ENCODE measurements around the gene GTF2H3.
"Not testable (repeated sequence)": the region's sequence is repeated elsewhere in the genome, so short reads cannot be mapped to it uniquely, and the experiment has no call there.

The GTF2H3 gene
- total RNA-seq = 30.5 to 74.9 (median 52.9) reads per million in 17 experiments

DNA sequence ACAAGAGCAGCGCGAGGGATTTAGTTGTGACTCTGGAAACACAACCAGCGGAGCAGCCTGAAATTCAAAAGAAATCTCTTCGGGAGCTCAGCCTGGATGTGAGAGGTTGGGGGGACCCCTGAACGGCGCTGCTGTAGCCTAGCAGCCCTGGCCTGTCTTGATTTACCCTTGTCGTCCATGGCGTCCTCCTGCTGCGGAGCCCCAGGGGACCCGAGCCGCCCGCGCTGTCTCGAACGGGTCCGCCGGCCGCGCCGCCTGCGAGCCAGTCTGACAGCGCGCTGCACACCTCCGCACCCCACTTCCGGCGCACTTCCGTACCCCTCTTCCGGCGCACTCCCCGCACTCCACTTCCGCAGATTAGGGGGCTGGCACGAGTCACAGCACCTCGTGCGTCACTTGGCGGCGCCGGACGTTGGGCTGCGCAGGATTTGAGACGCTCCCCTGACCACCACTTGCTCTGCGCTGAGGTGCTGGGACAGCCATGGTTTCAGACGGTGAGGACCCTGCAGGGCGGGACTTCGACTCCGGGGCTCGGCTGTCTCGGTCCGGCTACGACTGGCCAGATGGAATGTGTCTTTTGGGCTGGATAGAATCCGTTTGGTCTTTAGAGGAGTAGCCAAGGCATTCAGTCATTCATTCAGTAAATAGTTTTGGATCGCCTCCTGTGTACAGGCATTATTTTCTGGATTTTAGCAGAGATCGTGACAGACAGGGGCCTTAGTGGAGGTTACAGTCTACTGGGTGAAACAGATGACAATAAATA lies at the start of gene GTF2H3, which contains the start of gene EIF2B1:
GTF2H3 (plus strand) TSS at position 451 of the 763 bp plus-strand sequence; CDS start at position 482, 31 bp downstream.
EIF2B1 (minus strand) TSS at position 308 of the 763 bp plus-strand sequence; CDS start at position 179, 129 bp downstream.
- DNase-seq = peak; percentile 97 to 98 (median 98)

DNA sequence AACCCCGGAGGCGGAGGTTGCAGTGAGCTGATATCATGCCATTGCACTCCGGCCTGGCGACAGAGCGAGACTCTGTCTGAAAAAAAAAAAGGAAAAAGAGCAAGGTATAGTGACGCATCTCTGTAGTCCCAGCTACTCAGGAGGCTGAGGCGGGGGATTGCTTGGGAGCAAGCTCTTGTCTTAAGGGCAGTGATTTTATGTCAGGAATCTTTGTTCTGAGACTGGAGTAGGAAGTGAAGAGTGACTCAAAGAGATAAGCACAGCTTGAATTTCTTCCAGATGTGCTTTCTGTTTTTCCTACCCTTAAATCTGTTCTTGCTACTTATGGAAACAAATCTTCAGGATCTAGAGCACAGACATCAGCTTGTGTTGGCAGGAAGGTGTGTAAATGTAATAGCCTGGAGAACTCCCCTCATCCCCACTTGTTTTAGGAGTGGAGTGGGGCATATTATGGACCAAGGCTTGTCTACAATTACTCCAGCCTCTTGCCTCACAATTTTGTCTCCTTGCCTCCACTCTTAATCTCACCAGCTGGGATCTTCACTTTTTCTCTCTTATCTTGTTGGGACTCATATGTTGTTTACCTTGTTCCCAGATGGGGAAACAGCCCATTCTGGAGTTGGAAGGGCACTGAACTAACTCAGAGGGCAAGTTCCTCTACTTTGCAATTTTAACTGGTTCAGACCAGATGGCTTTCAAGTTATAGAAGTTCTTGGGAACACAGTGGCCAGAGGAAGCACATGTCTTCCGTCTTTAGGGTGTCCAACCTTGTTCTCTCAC lies 41.7 kb upstream of the GTF2H3 start:
- DNase-seq = no peak

DNA sequence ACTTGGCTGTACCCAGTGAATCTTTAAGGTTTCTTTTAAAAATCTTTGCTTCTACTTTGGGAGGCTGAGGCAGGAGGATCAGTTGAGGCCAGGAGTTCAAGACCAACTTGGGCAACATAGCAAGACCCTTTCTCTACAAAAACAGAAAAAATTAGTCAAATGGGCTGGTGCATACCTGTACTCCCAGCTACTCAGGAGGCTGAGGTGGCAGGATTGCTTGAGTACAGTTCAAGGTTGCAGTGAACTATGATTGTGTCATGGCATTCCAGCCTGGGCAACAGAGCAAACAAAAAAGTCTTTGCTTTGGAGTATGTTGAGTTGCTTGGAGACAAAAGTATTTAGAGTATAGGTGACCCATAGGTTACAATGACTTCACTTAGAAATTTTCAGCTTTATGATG lies 37.9 kb upstream of the GTF2H3 start:
- no peak for DNase-seq

DNA sequence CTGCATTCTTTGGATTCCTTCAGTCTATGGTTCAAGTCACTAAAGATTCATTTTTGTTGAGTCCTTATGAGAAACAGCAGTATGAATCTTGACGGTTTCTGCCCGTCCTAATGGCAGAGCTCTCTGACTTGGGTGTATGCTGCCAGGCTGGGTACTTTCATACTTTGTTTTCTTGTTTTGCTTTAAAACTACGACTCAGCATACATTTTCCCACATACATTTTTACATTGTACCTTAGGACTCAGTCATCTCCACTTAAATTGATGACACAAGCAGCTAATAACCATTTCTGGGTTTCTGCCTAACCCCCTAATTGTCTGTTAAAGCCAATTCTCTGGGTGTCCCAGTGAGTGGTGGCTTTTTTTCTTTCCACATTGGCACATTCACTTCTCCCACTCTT lies 36.5 kb upstream of the GTF2H3 start:
- DNase-seq = no peak

DNA sequence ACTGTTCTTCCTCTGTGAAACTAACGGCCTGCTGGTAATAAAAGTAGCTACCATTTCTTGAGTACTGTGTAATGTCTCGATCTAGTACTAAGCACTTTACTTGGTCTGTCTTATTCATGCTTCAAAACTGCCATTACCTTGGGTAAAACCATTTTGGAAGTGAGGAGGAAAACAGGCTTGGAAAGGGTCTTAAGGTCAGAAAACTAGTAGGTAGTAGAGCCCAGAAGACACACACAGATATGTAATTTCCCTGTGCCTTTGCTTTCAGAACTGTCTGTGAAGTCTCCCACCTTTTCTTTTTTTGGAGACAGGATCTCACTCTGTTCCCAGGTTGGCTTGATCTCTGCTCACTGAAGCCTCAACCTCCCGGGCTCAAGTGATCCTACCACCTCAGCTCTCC lies 35.1 kb upstream of the GTF2H3 start:
- DNase-seq = no peak

DNA sequence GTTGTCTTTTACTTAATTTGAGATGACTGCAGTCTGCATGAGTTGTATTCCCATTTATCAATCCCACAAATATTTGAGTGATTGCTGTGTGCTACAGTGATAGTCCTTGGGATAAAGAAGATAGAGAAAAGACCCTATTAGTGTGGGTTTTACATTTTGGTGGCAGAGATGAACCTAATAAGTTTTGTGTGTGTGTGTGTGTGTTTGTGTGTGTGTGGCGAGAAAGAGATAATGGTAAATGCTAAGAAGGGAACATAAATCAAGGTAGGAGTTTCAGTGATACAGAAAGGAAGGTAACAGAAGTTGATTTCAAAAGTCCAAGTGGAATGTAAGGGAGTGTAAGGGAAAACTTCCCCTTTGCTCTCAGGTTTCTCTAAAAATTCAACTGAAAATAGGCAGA lies 34.3 kb upstream of the GTF2H3 start:
- DNase-seq = no peak

DNA sequence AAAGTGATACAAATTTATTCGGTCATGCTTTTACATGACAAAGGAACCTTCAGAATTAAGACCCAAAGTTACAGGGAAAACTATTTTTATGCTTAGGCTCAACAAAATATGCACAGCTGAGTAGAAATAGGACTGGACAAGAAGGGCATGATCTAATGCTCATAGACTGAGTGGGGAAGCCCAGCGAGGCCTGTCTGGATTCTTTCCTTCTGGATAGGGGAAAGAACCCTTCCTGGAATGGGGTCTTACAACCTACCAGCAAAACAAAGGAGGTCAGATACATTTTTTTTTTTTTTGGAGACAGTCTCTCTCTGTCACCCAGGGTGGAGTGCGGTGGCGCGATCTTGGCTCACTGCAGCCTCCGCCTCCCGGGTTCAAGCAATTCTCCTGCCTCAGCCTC lies 33.9 kb upstream of the GTF2H3 start:
- DNase-seq = no peak

DNA sequence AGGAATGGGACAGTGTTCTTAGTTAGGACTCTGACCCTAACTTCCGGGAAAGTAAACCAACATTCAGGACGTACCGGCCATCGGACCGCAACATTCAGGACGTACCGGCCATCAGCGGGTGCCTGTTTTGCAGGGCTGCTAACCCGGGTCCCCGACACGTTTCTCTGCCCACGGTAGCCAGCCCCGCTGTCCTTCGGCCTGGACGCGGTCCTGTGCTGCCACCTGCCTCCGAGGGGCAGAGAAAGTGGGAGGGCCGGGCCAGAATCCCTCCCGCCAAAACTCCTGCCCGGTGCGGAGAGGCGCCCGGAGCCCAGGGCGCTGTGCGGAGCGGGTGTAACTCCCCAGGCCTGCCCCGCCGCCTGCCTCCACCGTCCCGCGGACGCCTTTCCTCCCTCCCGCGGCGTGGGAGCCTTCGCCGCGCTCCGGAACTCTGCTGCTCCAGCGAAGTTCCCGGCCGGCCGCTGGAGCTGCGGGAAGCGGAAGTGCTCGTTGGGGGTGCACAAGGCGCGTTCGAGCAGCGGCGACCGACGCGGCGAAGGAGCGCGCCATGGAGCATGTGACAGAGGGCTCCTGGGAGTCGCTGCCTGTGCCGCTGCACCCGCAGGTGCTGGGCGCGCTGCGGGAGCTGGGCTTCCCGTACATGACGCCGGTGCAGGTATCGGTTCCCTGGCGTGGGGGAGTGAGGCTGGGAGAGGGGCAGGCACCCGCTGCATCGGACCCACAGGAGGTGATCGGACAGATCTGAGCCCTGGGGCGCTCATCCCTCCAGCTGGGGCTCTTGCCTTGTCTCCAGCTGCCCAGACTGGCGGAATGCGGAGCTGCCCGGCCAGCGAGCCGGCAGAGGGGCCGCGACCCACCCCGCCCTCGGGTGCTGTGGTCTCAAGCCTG lies 31.8 kb upstream of the GTF2H3 start, which contains the start of gene DDX55:
DDX55 (plus strand) TSS at position 498 of the 888 bp plus-strand sequence; CDS start at position 548, 50 bp downstream.
- DNase-seq = peak; percentile 93 to 96 (median 95)

DNA sequence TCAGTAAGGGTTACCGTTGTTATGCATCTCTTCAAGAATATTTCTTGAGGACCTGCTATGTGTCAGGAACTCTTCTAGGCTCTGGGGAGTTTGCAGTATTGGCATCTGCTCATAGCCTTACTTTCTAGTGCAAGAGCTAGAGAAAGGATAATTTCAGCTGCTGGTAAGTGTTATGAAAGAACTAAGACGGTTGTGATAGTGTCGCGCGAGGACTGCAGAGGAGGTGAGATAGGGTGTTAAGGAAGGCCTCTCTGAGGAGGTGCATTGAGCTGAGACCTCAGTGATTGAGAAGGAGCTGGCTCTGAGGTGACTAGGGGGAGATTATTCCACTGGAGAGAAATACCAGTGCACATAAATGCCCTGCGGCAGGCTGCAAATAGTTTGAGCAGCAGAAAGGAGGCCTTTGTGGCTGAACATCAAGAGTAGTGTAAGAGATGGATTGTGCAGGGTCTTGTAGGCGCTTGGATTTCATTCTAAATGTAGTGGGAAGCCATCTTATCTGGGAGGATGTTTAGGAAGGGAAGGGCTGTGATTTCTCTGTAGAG lies 30.9 kb upstream of the GTF2H3 start:
- DNase-seq = peak; percentile 17 to 67 (median 50)

DNA sequence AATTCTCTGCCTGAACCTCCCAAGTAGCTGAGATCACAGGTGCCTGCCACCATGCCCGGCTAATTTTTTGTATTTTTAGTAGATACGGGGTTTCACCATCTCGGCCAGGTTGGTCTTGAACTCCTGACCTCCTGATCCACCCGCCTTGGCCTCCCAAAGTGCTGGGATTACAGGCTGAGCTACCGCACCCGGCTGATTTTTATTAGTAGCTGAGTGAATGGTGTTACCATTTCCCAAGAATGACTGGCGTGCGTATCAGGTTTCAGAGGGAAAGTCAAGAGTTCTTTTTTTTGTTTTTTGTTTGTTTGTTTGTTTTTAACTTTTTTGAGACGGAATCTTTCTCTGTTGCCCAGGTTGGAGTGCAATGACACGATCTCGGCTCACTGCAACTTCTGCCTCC lies 30.1 kb upstream of the GTF2H3 start:
- DNase-seq = not testable (repeated sequence)

DNA sequence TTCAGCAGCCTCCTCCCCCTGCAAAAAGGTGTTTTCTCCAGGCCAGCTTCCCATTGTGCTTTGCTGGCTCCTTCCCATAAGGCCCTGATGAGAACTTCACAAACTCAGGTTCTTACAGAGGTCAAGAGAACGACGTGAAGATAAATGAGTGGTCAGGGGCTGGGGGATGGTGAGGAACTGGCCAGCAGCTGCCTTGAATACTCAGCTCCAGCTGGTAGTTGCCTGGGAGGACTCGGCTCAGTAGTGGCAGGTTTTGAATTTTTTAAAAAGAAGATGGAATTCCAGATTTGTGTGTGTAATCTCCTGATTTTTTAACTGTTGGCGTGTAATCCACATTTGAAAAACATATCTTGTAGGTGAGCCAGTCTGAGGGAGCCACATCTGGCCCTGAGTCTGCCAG lies 25.9 kb upstream of the GTF2H3 start:
- DNase-seq = no peak

DNA sequence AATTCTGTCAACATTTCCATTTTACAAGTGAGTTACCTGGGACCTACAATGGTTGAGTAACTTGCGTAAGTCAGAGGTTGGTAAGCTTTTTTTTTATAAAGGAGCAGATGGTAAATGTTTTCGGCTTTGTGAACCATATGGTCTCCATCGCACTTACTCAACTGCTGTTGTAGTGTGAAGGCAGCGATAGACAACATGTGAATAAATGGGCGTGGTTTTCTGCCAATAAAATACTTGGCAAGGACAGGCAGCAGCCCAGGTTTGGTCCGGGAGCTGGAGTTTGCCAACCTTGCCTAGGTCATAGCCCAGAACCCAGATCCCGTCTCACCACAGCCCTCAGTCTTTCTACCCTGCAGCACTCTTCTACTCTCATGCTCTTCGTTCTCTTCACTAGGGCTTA lies 25.4 kb upstream of the GTF2H3 start:
- DNase-seq = no peak

DNA sequence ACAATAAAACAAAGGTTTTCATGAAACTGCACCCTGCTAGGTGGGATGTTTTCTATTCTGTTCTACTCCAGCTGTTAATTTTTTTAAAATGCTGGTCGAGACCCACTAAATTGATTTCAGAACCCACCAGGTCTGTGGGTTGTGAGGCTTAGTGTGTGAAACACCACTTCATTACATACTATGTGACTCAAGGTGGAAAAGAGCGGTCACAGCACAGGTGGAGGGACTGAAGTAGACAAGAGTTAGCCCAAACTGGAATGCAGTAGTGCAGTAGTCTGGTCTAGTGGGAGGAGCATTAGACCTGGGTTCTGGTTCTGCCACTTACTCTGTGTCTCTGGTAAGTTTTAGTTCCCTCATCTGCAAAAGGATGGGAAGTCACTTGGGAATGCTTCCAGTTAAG lies 19.5 kb upstream of the GTF2H3 start:
- no peak for DNase-seq

DNA sequence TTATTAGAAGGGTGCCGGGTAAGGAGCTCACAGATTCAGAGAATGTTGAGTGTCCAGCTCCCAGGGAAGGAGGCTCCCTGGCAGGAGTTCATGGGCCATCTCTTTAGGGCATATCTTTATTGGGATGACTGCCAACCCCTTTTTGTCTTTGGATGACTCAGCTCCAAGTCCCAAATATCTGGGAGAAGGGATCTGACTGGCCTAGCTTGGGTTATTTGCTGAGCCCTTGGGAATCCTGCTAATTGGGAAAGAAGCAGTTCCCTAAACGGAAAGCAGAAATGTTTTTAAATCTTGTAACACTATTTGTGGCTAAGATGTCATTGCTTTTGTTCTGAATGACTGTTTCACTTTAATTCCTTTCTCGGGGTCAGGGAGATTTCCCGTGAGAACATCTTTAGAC lies 19.1 kb upstream of the GTF2H3 start:
- peak in 1 of 4 experiments; percentile 20 for DNase-seq

DNA sequence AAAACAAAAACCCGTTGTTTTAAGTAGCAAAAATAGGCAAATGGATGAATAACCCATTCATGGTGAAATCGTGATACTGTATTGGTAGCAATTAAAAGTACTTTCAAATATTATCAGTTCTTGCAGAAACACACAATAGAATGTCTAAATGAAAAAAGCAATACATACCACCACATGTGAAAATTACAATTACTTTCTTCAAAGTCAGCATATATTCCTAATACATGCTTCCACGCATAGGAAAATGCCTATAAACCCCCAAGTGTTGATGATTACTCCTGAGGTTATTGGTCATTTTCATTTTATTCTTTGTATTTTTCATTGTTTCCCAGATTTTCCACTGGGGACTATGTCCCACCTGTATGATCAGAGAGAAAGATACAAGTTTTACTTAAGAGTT lies 16.5 kb upstream of the GTF2H3 start:
- no peak for DNase-seq

DNA sequence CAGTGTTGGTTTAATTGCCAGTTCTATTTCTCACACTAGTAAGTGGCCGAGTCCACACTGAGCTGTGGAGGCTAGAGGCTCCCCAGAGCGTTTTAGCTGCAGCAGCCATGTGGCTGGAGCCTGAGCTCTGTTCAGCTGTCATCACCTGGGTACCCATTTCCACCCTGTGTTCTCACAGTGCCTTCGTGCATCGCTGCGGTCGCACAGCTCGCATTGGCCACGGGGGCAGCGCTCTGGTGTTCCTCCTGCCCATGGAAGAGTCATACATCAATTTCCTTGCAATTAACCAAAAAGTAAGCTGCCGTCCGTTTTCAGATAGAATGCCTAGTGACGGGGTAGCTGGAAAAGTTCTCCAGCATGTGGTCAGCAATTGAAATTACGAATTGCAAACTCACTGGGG lies 16.0 kb upstream of the GTF2H3 start:
- no peak for DNase-seq

DNA sequence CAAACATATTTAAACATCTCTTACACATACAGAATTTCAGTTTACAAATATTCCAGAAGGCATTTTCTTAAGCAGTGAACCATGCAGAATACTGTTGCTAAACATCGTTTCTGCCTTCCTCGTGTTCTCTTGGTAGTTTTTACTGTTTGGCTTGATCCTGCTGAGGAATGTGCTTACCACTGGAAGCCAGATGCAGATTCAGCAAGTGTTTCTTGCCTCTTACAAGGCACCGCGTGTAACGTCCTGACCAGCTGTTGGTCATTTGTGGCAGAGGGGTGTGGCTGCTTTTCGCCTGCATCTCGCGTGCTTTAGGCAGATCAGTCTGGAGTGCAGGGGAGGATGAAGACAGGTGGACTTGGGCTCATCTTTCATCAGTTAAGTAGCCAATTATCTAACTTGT lies 12.5 kb upstream of the GTF2H3 start:
- no peak for DNase-seq

DNA sequence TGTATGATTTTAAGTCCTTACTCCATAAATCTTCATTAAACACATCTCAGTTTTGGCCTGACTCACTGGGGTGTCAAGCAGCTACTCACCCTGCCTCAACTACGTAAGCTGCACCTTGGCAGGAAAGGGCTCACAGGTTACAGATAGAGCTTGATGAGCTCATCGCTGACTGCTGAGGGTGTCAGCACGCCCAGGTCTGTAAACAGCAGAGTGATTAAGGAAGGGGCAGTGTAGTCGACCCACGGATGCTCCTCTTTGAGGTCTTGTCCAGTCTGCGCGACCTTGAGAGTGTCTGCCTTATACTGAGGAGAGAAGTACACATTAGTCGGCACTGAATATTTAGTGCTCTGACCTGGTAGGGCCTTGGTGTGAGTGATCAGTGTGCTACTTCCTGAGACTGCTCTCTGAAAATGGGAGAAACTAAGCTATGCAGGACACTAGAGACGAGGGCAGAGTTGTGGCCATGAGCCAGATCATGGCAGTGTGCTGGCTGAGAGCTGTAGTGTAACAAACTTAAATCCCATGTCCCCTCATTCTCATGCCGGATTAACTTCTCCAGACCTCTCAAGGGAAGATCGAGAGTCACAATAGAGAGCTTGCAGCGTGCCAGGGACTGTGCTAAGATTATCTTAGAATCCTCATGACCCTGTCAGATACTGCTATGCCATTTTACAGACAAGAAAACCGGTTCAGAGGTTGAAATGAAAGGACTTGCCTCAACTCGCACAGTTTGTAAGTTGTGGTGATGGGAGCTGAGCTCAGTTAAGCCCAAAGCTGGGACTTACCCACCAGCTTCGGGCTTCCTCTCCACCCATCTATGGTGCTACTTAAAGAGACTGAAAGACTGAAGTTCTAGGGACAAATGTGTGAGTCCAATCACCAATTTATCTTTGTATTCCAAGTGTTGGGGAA lies 11.8 kb upstream of the GTF2H3 start:
- no peak for DNase-seq

DNA sequence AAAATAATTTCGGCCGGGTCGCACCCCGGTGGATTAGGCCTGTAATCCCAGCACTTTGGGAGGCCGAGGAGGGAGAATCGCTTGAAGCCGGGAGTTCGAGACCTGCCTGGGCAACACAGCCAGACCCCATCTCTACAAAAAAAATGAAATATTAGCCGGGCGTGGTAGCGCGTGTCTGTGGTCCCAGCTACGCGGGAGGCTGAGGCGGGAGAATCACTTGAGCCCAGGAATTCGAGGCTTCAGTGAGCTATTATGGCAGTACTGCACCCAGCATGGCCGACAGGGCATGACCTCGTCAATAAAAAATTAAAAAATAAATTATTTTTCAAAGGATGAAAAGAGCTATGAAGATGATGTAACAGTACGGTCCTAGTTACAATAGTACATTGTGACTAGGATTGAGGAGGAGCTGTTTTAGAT lies 523 bp downstream of the GTF2H3 start:
- DNase-seq = peak in 1 of 4 experiments; percentile 9

DNA sequence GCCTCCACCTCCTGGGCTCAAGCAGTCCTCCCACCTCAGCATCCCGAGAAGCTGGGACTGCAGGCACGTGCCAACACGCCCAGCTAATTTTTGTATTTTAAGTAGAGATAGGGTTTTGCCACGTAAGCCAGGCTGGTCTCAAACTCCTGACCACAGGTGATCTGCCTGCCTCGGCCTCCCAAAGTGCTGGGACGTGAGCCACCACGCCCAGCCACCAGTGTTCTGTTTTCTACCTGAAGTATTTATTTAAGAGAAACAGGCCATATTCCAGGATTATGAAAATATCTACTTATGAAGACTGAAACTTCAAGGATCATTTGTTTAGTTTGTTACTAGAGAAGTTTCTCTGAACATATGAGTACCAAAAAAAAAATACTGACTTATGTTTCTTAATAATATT lies 10.3 kb downstream of the GTF2H3 start:
- DNase-seq = no peak

DNA sequence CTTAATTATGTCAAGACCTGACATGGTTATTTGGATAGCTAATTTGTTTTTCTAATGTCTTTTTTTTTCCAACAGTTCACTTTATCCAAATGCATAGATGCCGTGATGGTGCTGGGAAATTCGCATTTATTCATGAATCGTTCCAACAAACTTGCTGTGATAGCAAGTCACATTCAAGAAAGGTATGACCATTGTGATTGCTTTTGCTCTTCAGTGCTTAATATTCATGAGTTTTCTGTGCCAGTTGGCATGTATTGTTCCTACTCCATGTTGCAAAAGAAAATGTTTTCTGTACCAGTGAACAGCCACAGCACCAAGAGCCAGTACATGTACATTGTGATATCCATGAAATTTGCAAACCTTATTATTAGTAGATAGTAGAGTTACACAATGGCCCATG lies 11.8 kb downstream of the GTF2H3 start:
- DNase-seq = no peak

All from suppressor macrophage (primary cell).